Neural cell (in vitro differentiated cells): ENCODE data around the gene HLA-DRB1.

Source experiments
- CTCF ChIP-seq: fragments of 450-650 bp; IDR thresholded peaks from 2 replicates; pipeline ENCODE4 v1.5.1; 2014; ENCODE audit warnings: antibody characterized with exemption, mild to moderate bottlenecking, moderate library complexity; ENCODE audit not compliant: poor library complexity, severe bottlenecking
- EP300 ChIP-seq: fragments of 450-650 bp; conservative IDR thresholded peaks from 2 replicates; pipeline ENCODE4 v1.6.1; 2014; ENCODE audit warnings: antibody characterized with exemption, mild to moderate bottlenecking, moderate library complexity; ENCODE audit not compliant: poor library complexity, severe bottlenecking
- EZH2 ChIP-seq: fragments of 200-600, 300-800 bp; shearing (Covaris generic), sonication (generic); IDR thresholded peaks from 2 replicates; pipeline ENCODE4 v1.6.1; 2014; ENCODE audit warnings: antibody characterized with exemption, low read length, borderline replicate concordance, mild to moderate bottlenecking; ENCODE audit not compliant: insufficient read depth, poor library complexity, severe bottlenecking
- MXI1 ChIP-seq: fragments of 450-650 bp; conservative IDR thresholded peaks from 2 replicates; pipeline ENCODE4 v1.6.1; 2014; ENCODE audit warnings: antibody characterized with exemption, mild to moderate bottlenecking; ENCODE audit not compliant: poor library complexity, severe bottlenecking

GRCh38 chr6:32602383-32602782 is 12.7 kb upstream of the HLA-DRB1 start:
- TF ChIP-seq CTCF (no peak), EZH2 (no peak), EP300 (no peak), MXI1 (no peak)
